Left colon (tissue), 2 donors: ENCODE measurements around the gene TSNAX. TPM values are rescaled to one million over a fixed set of nuclear protein-coding genes. Genes with fewer than 3 reads are reported as not detected.
"Not testable (repeated sequence)": the region's sequence is repeated elsewhere in the genome, so short reads cannot be mapped to it uniquely, and the experiment has no call there.

Experiments used
- ATAC-seq: fragments of 200-7000 bp; cut with Tn5 transposase; one replicate; pipeline ENCODE4 v1.9.1; 2020; ENCODE audit warnings: mild to moderate bottlenecking, moderate library complexity
- DNase-seq, 2 donors: peaks; one replicate each; pipeline ENCODE4 v3.0.0-alpha.2; 2020
- intact Hi-C, 2 donors: fragments of 100-400 bp; cut with DNase I in 1 of 2; cut with micrococcal nuclease in 1 of 2; formaldehyde crosslinking; loops; one replicate each; pipeline versions ENCODE4 v1.11.2 to v1.14.0; 2022; cut with DNase I, micrococcal nuclease
- total RNA-seq, 2 donors: library from RNA; stranded (reverse); fragmentation: NEBNext Ultra II Directional; extraction: Animal tissue kit (Norgen Biotek cat#: 25700); gene quantifications; one replicate each; pipeline ENCODE4 v1.2.1, GENCODE V29; 2021
- donor health status: DM: no; HTN: no; CAD: no.
- donor health status: DM: yes; HTN: yes; CAD: no.

TSNAX gene
- total RNA-seq, 2 donors from 2014 or later, result 30.7 to 34.3 TPM

GRCh38 chr1:231591466-231591865 lies 63.0 kb downstream of the TSNAX start:
- no peak for DNase-seq
- intact Hi-C loops, result no loop called here
- no peak for ATAC-seq

GRCh38 chr1:231592809-231593208 lies 64.3 kb downstream of the TSNAX start:
- ATAC-seq (no peak), DNase-seq (no peak)
- intact Hi-C loops, result no loop called here

GRCh38 chr1:231593264-231593663 lies 64.8 kb downstream of the TSNAX start:
- DNase-seq, ATAC-seq, intact Hi-C loops: not testable (repeated sequence)

DNA sequence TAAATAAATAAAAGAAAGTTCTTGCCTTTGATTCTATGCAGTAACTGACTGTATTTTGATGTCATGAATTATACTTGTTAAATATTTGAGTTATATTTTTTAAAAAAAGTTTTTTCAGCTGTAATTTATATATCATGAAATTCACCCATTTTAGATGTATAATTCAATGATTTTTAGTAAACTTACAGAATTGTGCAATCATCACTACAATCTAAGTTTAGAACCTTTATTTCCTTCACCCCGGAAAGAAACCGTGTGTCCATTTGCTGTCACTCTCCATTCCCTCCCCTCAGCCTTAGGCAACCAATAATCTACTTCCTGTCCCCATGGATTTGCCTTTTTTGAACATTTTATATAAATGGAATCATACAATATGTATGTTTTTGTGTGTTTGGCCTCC lies 65.7 kb downstream of the TSNAX start:
- ATAC-seq (no peak), DNase-seq (no peak)
- intact Hi-C loops, result no loop called here

DNA sequence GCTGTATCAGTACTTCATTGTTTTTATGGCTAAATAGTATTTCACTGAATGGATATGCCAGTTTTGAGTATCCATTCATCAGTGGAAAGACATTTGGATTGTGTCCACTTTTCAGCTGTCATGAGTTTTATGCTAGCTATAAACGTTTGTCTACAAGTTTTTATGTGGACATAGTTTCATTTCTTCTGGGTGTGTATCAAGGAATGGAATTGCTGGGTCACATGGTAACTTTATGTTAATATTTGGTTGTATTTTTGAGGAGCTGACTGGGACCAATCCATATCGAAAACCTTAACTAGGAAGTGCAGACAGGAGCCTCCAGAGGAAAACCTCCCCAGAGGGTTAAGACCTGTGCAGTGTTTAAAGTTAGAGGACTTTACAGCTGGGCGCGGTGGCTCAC lies 66.3 kb downstream of the TSNAX start:
- DNase-seq (no peak), ATAC-seq (peak; percentile 90)
- intact Hi-C loops, result no loop called here

DNA sequence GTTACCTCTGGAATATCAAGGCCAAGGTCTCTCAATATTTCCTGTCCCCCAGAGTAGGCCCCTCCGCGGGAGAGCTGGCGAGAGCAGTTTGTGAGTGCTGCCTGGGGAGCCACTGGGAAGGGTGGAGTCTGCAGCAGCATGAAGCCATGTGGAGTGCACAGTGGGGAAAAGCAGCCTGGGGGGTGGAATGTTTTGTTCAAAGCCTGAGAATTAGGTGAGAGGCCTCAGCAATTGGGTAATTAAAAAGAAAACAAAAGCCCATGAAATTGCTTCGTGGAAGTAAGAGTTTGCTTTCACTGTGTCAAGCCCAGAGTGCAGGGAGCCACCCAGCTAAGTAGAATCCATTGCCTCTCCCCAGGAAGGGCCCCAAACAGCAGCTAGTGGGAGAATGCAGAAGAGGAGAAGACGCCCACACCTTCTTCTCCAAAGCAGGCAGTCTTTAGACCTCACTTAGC lies 67.9 kb downstream of the TSNAX start:
- no peak for DNase-seq
- intact Hi-C loops, result no loop called here
- ATAC-seq, result no peak

DNA sequence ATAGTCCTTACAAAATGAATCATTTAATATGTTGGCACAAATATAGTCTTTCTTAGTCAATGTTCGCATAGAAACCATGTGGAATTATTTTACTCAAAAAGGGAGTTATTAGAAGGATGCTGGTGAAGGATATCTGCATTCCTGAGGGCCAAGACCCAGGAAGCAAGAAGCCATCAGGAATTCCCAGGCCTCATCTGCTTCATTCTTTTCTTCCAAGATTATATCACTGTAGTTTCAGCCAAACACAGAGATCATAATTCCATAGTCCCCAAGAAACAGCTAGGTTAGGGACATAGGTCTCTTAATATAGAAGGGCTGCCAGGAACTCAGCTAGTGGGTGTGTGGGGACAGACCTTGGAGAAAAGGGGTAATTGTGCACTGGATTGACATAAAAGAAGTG lies 69.5 kb downstream of the TSNAX start:
- DNase-seq (no peak), ATAC-seq (no peak)
- intact Hi-C loops, result no loop called here

GRCh38 chr1:231600458-231600976 lies 72.0 kb downstream of the TSNAX start:
- ATAC-seq (no peak), DNase-seq (no peak)
- intact Hi-C loops, result loop anchor here in 1 of 2 donors (5.0 kb wide), 1 partner anchor 243 kb away; no protein-coding TSS in a partner anchor

- DNase-seq (no peak), ATAC-seq (no peak)
- intact Hi-C loops, result loop anchor here in 1 of 2 donors (5.0 kb wide), 1 partner anchor 245 kb away; no protein-coding TSS in a partner anchor
Observed at GRCh38 chr1:231601824-231602672, 73.6 kb downstream of the TSNAX start.

DNA sequence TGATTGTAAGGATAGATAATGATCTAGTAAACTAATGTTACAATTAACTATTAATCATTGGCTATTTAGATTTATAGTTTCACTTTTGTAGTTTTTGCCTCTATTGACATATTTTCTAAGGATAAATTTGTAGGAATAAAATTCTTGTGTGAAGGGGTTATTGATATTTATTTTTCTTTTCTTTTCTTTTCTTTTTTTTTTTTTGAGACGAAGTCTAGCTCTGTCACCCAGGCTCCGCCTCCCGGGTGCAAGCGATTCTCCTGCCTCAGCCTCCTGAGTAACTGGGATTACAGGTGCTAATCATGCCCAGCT lies 74.2 kb downstream of the TSNAX start:
- intact Hi-C loops, result loop anchor here in 1 of 2 donors (5.0 kb wide), 1 partner anchor 245 kb away; no protein-coding TSS in a partner anchor
- DNase-seq, result no peak
- no peak for ATAC-seq

GRCh38 chr1:231603598-231604275 lies 75.3 kb downstream of the TSNAX start:
- intact Hi-C loops, result loop anchor here in 1 of 2 donors (5.0 kb wide), 1 partner anchor 246 kb away; no protein-coding TSS in a partner anchor
- peak; percentile 92 for ATAC-seq
- DNase-seq, result peak in 1 of 2 donors; percentile 36

GRCh38 chr1:231604276-231604621 lies 75.8 kb downstream of the TSNAX start:
- ATAC-seq, result no peak
- intact Hi-C loops, result loop anchor here in 1 of 2 donors (5.0 kb wide), 1 partner anchor 247 kb away; no protein-coding TSS in a partner anchor

GRCh38 chr1:231605149-231606100 lies 77.0 kb downstream of the TSNAX start:
- DNase-seq (no peak), ATAC-seq (no peak)
- intact Hi-C loops, result no loop called here

More at GRCh38 chr1:231604276-231604621, 75.8 kb downstream of the TSNAX start:
- no peak for DNase-seq

- ATAC-seq (no peak), DNase-seq (no peak)
- intact Hi-C loops, result no loop called here
Observed at GRCh38 chr1:231606712-231607111, 78.2 kb downstream of the TSNAX start.

- intact Hi-C loops, result no loop called here
- ATAC-seq (no peak), DNase-seq (no peak)
Observed at GRCh38 chr1:231610388-231610787, 81.9 kb downstream of the TSNAX start.

DNA sequence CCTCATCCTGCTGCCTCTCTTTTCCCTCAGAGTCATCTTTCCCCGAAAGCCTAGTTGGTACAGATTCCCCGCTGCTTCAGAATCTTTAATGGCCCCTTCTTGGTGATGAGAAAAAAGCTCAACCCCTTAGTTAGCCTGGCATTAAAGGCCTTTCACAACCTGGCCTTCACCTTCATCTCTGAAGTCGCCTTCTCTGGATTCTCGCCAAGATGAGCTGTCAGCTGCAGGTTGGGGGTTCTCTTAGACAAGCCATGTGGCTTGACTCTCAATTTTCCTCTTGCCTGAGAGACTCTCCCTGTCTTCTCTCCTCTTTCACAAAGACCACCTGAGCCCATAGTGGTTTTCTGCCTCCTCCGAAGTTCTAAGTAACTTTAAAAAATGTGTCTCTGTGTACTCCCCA lies 82.6 kb downstream of the TSNAX start:
- ATAC-seq (no peak), DNase-seq (no peak)
- intact Hi-C loops, result no loop called here

- no peak for DNase-seq
- no peak for ATAC-seq
- intact Hi-C loops, result no loop called here
Observed at GRCh38 chr1:231611851-231612250, 83.4 kb downstream of the TSNAX start.

- DNase-seq (peak in 1 of 2 donors; percentile 48), ATAC-seq (peak; percentile 34)
- intact Hi-C loops, result no loop called here
Observed at GRCh38 chr1:231612393-231613089, 84.1 kb downstream of the TSNAX start.
